GM18867 (cell line): ENCODE results near the gene CD44.
"Not testable (repeated sequence)": the region's sequence is repeated elsewhere in the genome, so short reads cannot be mapped to it uniquely, and the experiment has no call there.

Source experiments
- ATAC-seq: cut with Tn5 transposase; IDR thresholded peaks from one replicate; pipeline ENCODE4 v1.9.1; 2021; ENCODE audit warnings: mild to moderate bottlenecking, moderate library complexity; ENCODE audit not compliant: unreplicated experiment

The CD44 gene

GRCh38 chr11:35207471-35208403, 68.8 kb downstream of the CD44 start:
- ATAC-seq = no peak

GRCh38 chr11:35208795-35209194, 69.8 kb downstream of the CD44 start:
- ATAC-seq = no peak

GRCh38 chr11:35210876-35211546, 72.0 kb downstream of the CD44 start:
- no peak for ATAC-seq

- no peak for ATAC-seq
These were observed 73.0 kb downstream of the CD44 start for GRCh38 chr11:35211952-35212351.

- ATAC-seq = no peak
These were observed 75.3 kb downstream of the CD44 start for GRCh38 chr11:35214226-35214770.

- no peak for ATAC-seq
These were observed 75.8 kb downstream of the CD44 start for GRCh38 chr11:35214792-35215193.

GRCh38 chr11:35215945-35216344, 77.0 kb downstream of the CD44 start:
- no peak for ATAC-seq

- ATAC-seq = no peak
These were observed 78.1 kb downstream of the CD44 start for GRCh38 chr11:35216962-35217678.

GRCh38 chr11:35218956-35219355, 80.0 kb downstream of the CD44 start:
- ATAC-seq = no peak

- ATAC-seq = no peak
These were observed 84.4 kb downstream of the CD44 start for GRCh38 chr11:35223371-35223796.

GRCh38 chr11:35223991-35224390, 85.0 kb downstream of the CD44 start:
- no peak for ATAC-seq

- no peak for ATAC-seq
These were observed 87.1 kb downstream of the CD44 start for GRCh38 chr11:35225946-35226520.

GRCh38 chr11:35226756-35227155, 87.8 kb downstream of the CD44 start:
- ATAC-seq = not testable (repeated sequence)

- ATAC-seq = no peak
These were observed 88.8 kb downstream of the CD44 start for GRCh38 chr11:35227576-35228327.

- no peak for ATAC-seq
These were observed 89.4 kb downstream of the CD44 start for GRCh38 chr11:35228328-35228725.

- ATAC-seq = no peak
These were observed 91.4 kb downstream of the CD44 start for GRCh38 chr11:35230388-35230787.

- ATAC-seq = no peak
These were observed 92.3 kb downstream of the CD44 start for GRCh38 chr11:35231076-35231860.

GRCh38 chr11:35232891-35233330, 93.9 kb downstream of the CD44 start:
- ATAC-seq = no peak

- ATAC-seq = no peak
These were observed 94.5 kb downstream of the CD44 start for GRCh38 chr11:35233518-35233917.
